Central memory CD8-positive, alpha-beta T cell (primary cell): Measurements from ENCODE around the gene YIPF5.

Source experiments
- ATAC-seq: fragments of 150-1000 bp; cut with Tn5 transposase; replicated peaks from 2 replicates; pipeline ENCODE4 v1.10.0; 2022; ENCODE audit warnings: mild to moderate bottlenecking, moderate FRiP score, moderate number of reproducible peaks; ENCODE audit not compliant: poor library complexity, severe bottlenecking; ENCODE audit errors: extremely low read depth
- DNase-seq, 2 donors: peaks; one replicate each; pipeline ENCODE4 v3.0.0; 2021; ENCODE audit warnings: low spot score in 2 of 2
- H3K27ac Mint-ChIP-seq: one replicate; pipeline ENCODE4 v1.8.0; 2022; ENCODE audit warnings: low read depth, mild to moderate bottlenecking, moderate library complexity, mixed read lengths
- H3K27me3 Mint-ChIP-seq: one replicate; pipeline ENCODE4 v1.8.0; 2022; ENCODE audit warnings: mixed read lengths
- H3K36me3 Mint-ChIP-seq: one replicate; pipeline ENCODE4 v1.8.0; 2022; ENCODE audit warnings: mild to moderate bottlenecking, moderate library complexity, mixed read lengths; ENCODE audit not compliant: insufficient read depth
- H3K4me1 Mint-ChIP-seq: one replicate; pipeline ENCODE4 v1.8.0; 2022; ENCODE audit warnings: mixed read lengths
- H3K4me3 Mint-ChIP-seq: one replicate; pipeline ENCODE4 v1.8.0; 2022; ENCODE audit warnings: mild to moderate bottlenecking, moderate library complexity, mixed read lengths
- H3K9me3 Mint-ChIP-seq: one replicate; pipeline ENCODE4 v1.8.0; 2022; ENCODE audit warnings: mixed read lengths

The YIPF5 gene

GRCh38 chr5:144167998-144168397 lies 2.5 kb downstream of the YIPF5 start:
- ATAC-seq (no peak), DNase-seq (no peak)
- peaks cover 7% of the 10 kb centered on the region for H3K27me3 Mint-ChIP-seq
- peaks cover 33% of the 10 kb centered on the region for H3K4me1 Mint-ChIP-seq
- H3K27ac Mint-ChIP-seq, result no peak overlapping the region
- no peaks in the 10 kb centered on the region for H3K9me3 Mint-ChIP-seq
- peaks cover 31% of the 10 kb centered on the region for H3K36me3 Mint-ChIP-seq
- peak overlapping the region; percentile 96 for H3K4me3 Mint-ChIP-seq

- Mint-ChIP-seq H3K27ac (no peak overlapping the region), H3K4me1 (peaks cover 33% of the 10 kb centered on the region), H3K4me3 (no peak overlapping the region), H3K9me3 (no peaks in the 10 kb centered on the region), H3K27me3 (no peaks in the 10 kb centered on the region), H3K36me3 (peaks cover 44% of the 10 kb centered on the region)
- no peak for ATAC-seq
- DNase-seq, result no peak
These were observed 3.8 kb downstream of the YIPF5 start for GRCh38 chr5:144166696-144167095.

GRCh38 chr5:144162686-144163085 lies 7.8 kb downstream of the YIPF5 start:
- H3K4me1 Mint-ChIP-seq, result no peaks in the 10 kb centered on the region
- H3K36me3 Mint-ChIP-seq, result peaks cover 65% of the 10 kb centered on the region
- ATAC-seq (no peak), DNase-seq (no peak)
- H3K9me3 Mint-ChIP-seq, result no peaks in the 10 kb centered on the region
- H3K4me3 Mint-ChIP-seq, result no peak overlapping the region
- no peaks in the 10 kb centered on the region for H3K27me3 Mint-ChIP-seq
- peak overlapping the region; percentile 30 for H3K27ac Mint-ChIP-seq

- DNase-seq (no peak), ATAC-seq (no peak)
- Mint-ChIP-seq H3K36me3 (peaks cover 32% of the 10 kb centered on the region), H3K27ac (peak overlapping the region; percentile 16), H3K27me3 (no peaks in the 10 kb centered on the region), H3K4me1 (no peaks in the 10 kb centered on the region), H3K4me3 (no peak overlapping the region), H3K9me3 (no peaks in the 10 kb centered on the region)
These were observed 13.7 kb downstream of the YIPF5 start for GRCh38 chr5:144156767-144157171.

- no peak overlapping the region for H3K4me3 Mint-ChIP-seq
- ATAC-seq (no peak), DNase-seq (no peak)
- H3K36me3 Mint-ChIP-seq, result peaks cover 2% of the 10 kb centered on the region
- no peaks in the 10 kb centered on the region for H3K4me1 Mint-ChIP-seq
- no peaks in the 10 kb centered on the region for H3K9me3 Mint-ChIP-seq
- no peak overlapping the region for H3K27ac Mint-ChIP-seq
- no peaks in the 10 kb centered on the region for H3K27me3 Mint-ChIP-seq
These were observed 19.4 kb downstream of the YIPF5 start for GRCh38 chr5:144151026-144151425.

GRCh38 chr5:144144956-144145751 lies 25.3 kb downstream of the YIPF5 start:
- DNase-seq (no peak), ATAC-seq (no peak)
- peaks cover 8% of the 10 kb centered on the region for H3K4me1 Mint-ChIP-seq
- no peak overlapping the region for H3K4me3 Mint-ChIP-seq
- H3K27me3 Mint-ChIP-seq, result peaks cover 23% of the 10 kb centered on the region
- H3K9me3 Mint-ChIP-seq, result no peaks in the 10 kb centered on the region
- H3K27ac Mint-ChIP-seq, result no peak overlapping the region
- no peaks in the 10 kb centered on the region for H3K36me3 Mint-ChIP-seq

- ATAC-seq (no peak), DNase-seq (no peak)
- Mint-ChIP-seq H3K27me3 (peaks cover 33% of the 10 kb centered on the region), H3K4me1 (peaks cover 8% of the 10 kb centered on the region), H3K36me3 (no peaks in the 10 kb centered on the region), H3K27ac (no peak overlapping the region), H3K9me3 (no peaks in the 10 kb centered on the region), H3K4me3 (no peak overlapping the region)
These were observed 26.8 kb downstream of the YIPF5 start for GRCh38 chr5:144143625-144144024.

GRCh38 chr5:144142824-144143162 lies 27.7 kb downstream of the YIPF5 start:
- Mint-ChIP-seq H3K27me3 (peaks cover 36% of the 10 kb centered on the region), H3K4me3 (no peak overlapping the region), H3K36me3 (no peaks in the 10 kb centered on the region), H3K4me1 (peaks cover 8% of the 10 kb centered on the region), H3K27ac (no peak overlapping the region), H3K9me3 (no peaks in the 10 kb centered on the region)
- DNase-seq (no peak), ATAC-seq (no peak)

- no peaks in the 10 kb centered on the region for H3K36me3 Mint-ChIP-seq
- H3K9me3 Mint-ChIP-seq, result no peaks in the 10 kb centered on the region
- peaks cover 36% of the 10 kb centered on the region for H3K27me3 Mint-ChIP-seq
- ATAC-seq (peak; percentile 79), DNase-seq (no peak)
- H3K4me1 Mint-ChIP-seq, result peaks cover 8% of the 10 kb centered on the region
- no peak overlapping the region for H3K4me3 Mint-ChIP-seq
- no peak overlapping the region for H3K27ac Mint-ChIP-seq
These were observed 28.2 kb downstream of the YIPF5 start for GRCh38 chr5:144142139-144142823.

GRCh38 chr5:144141585-144141984 lies 28.9 kb downstream of the YIPF5 start:
- DNase-seq (no peak), ATAC-seq (no peak)
- Mint-ChIP-seq H3K4me1 (peaks cover 8% of the 10 kb centered on the region), H3K4me3 (no peak overlapping the region), H3K9me3 (no peaks in the 10 kb centered on the region), H3K36me3 (no peaks in the 10 kb centered on the region), H3K27me3 (peaks cover 36% of the 10 kb centered on the region), H3K27ac (no peak overlapping the region)

- no peak overlapping the region for H3K4me3 Mint-ChIP-seq
- H3K9me3 Mint-ChIP-seq, result no peaks in the 10 kb centered on the region
- ATAC-seq (no peak), DNase-seq (no peak)
- no peaks in the 10 kb centered on the region for H3K36me3 Mint-ChIP-seq
- H3K4me1 Mint-ChIP-seq, result peaks cover 8% of the 10 kb centered on the region
- H3K27me3 Mint-ChIP-seq, result peaks cover 54% of the 10 kb centered on the region
- H3K27ac Mint-ChIP-seq, result no peak overlapping the region
These were observed 30.9 kb downstream of the YIPF5 start for GRCh38 chr5:144139586-144139985.

GRCh38 chr5:144135113-144135762 lies 35.2 kb downstream of the YIPF5 start:
- ATAC-seq (no peak), DNase-seq (no peak)
- no peaks in the 10 kb centered on the region for H3K9me3 Mint-ChIP-seq
- H3K4me1 Mint-ChIP-seq, result no peaks in the 10 kb centered on the region
- peaks cover 41% of the 10 kb centered on the region for H3K27me3 Mint-ChIP-seq
- no peak overlapping the region for H3K27ac Mint-ChIP-seq
- no peaks in the 10 kb centered on the region for H3K36me3 Mint-ChIP-seq
- no peak overlapping the region for H3K4me3 Mint-ChIP-seq
